ENCODE measurements around the gene SPCS3.

Gene SPCS3

GRCh38 chr4:176350671-176351070 lies 30.9 kb downstream of the SPCS3 start:
- Histone ChIP-seq H4K20me1 (ENCODE audit: insufficient read depth, low read length) (no peaks in the 10 kb centered on the region), H3K27ac (ENCODE audit: low read length) (no peak overlapping the region), H3K79me2 (ENCODE audit: insufficient read depth, low read length) (no peaks in the 10 kb centered on the region), H2AFZ (ENCODE audit: low read depth, low read length) (no peak overlapping the region), H3K9ac (ENCODE audit: low read depth, low read length) (no peak overlapping the region), H3K9me3 (ENCODE audit: insufficient read depth, low read length, severe bottlenecking) (peaks cover 17% of the 10 kb centered on the region), H3K4me2 (ENCODE audit: insufficient read depth, low read length) (no peak overlapping the region), H3K4me3 (ENCODE audit: low read depth in 1 of 2, low read length in 2 of 2) (no peak overlapping the region), H3K36me3 (ENCODE audit: insufficient read depth, low read length) (no peaks in the 10 kb centered on the region), H3K27me3 (ENCODE audit: insufficient read depth, low read length, poor library complexity) (no peaks in the 10 kb centered on the region), H3K4me1 (ENCODE audit: insufficient read depth, low read length) (no peaks in the 10 kb centered on the region)
- TF ChIP-seq EZH2 (IDR thresholded peaks at IDR 0.05; ENCODE audit: borderline replicate concordance, low read depth, low read length, severe bottlenecking) (no peak), CTCF (IDR thresholded peaks at IDR 0.05; ENCODE audit: borderline replicate concordance, extremely low read depth, low read length, poor library complexity, severe bottlenecking) (no peak)
- DNase-seq (no peak), ATAC-seq (ENCODE audit: insufficient read depth, low read depth) (no peak)

DNA sequence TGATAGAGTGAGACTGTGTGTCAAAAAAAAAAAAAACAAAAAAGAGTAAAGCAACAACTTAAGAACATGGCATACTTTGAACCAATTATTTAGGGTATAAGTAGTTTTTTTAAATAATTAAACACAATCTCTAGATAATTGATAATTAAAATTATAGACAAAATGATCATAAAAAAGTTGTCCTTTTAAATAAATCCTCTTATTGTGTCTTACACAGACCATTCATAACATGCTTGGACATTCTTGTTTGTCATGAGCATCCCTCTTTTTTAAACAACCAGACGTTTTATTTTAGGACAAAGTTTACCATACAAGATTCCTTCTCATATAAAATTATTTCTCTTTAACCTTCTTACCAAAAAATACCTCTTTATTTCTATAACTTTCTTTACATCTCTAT lies 35.1 kb downstream of the SPCS3 start:
- H3K4me1 ChIP-seq (ENCODE audit: insufficient read depth, low read length), result no peaks in the 10 kb centered on the region

GRCh38 chr4:176357359-176358082 lies 37.8 kb downstream of the SPCS3 start:
- no peak overlapping the region for H2AFZ ChIP-seq (ENCODE audit: low read depth, low read length)
- H3K4me3 ChIP-seq (ENCODE audit: low read depth in 1 of 2, low read length in 2 of 2), result no peak overlapping the region
- TF ChIP-seq CTCF (IDR thresholded peaks at IDR 0.05; ENCODE audit: borderline replicate concordance, extremely low read depth, low read length, poor library complexity, severe bottlenecking), result no peak
- TF ChIP-seq EZH2 (IDR thresholded peaks at IDR 0.05; ENCODE audit: borderline replicate concordance, low read depth, low read length, severe bottlenecking), result no peak
- no peak for DNase-seq
- peaks cover 13% of the 10 kb centered on the region for H3K9me3 ChIP-seq (ENCODE audit: insufficient read depth, low read length, severe bottlenecking)
- no peak overlapping the region for H3K9ac ChIP-seq (ENCODE audit: low read depth, low read length)
- no peaks in the 10 kb centered on the region for H3K79me2 ChIP-seq (ENCODE audit: insufficient read depth, low read length)
- H4K20me1 ChIP-seq (ENCODE audit: insufficient read depth, low read length), result no peaks in the 10 kb centered on the region
- no peaks in the 10 kb centered on the region for H3K4me1 ChIP-seq (ENCODE audit: insufficient read depth, low read length)
- no peaks in the 10 kb centered on the region for H3K36me3 ChIP-seq (ENCODE audit: insufficient read depth, low read length)
- H3K27ac ChIP-seq (ENCODE audit: low read length), result no peak overlapping the region
- H3K4me2 ChIP-seq (ENCODE audit: insufficient read depth, low read length), result no peak overlapping the region
- ATAC-seq (ENCODE audit: insufficient read depth, low read depth), result no peak
- H3K27me3 ChIP-seq (ENCODE audit: insufficient read depth, low read length, poor library complexity), result no peaks in the 10 kb centered on the region

More for the DNA sequence above, 35.1 kb downstream of the SPCS3 start:
- TF ChIP-seq EZH2 (IDR thresholded peaks at IDR 0.05; ENCODE audit: borderline replicate concordance, low read depth, low read length, severe bottlenecking) (no peak), CTCF (IDR thresholded peaks at IDR 0.05; ENCODE audit: borderline replicate concordance, extremely low read depth, low read length, poor library complexity, severe bottlenecking) (no peak)
- Histone ChIP-seq H3K27ac (ENCODE audit: low read length) (no peak overlapping the region), H3K27me3 (ENCODE audit: insufficient read depth, low read length, poor library complexity) (no peaks in the 10 kb centered on the region), H3K9me3 (ENCODE audit: insufficient read depth, low read length, severe bottlenecking) (peaks cover 17% of the 10 kb centered on the region), H3K79me2 (ENCODE audit: insufficient read depth, low read length) (no peaks in the 10 kb centered on the region), H3K36me3 (ENCODE audit: insufficient read depth, low read length) (no peaks in the 10 kb centered on the region), H2AFZ (ENCODE audit: low read depth, low read length) (no peak overlapping the region), H4K20me1 (ENCODE audit: insufficient read depth, low read length) (no peaks in the 10 kb centered on the region), H3K9ac (ENCODE audit: low read depth, low read length) (no peak overlapping the region), H3K4me2 (ENCODE audit: insufficient read depth, low read length) (no peak overlapping the region), H3K4me3 (ENCODE audit: low read depth in 1 of 2, low read length in 2 of 2) (no peak overlapping the region)
- DNase-seq (no peak), ATAC-seq (ENCODE audit: insufficient read depth, low read depth) (no peak)

All from DND-41 (cell line).